OCI-LY3 (cell line): ENCODE data around the gene MBD6.

Experiments
- EZH2phosphoT487 ChIP-seq: fragments of 200-600 bp; shearing (Covaris generic); IDR thresholded peaks from 2 replicates; pipeline ENCODE4 v1.6.1; 2018; ENCODE audit warnings: antibody characterized with exemption, mixed run types, low read depth
- TF ChIP-seq, protein P1 (sequence below): fragments of 200-600, 300-600 bp; sonication (generic); IDR thresholded peaks from 2 replicates; pipeline ENCODE4 v1.5.1; 2014; ENCODE audit warnings: antibody characterized with exemption, low read length, low read depth

- TF ChIP-seq, protein P1, sequence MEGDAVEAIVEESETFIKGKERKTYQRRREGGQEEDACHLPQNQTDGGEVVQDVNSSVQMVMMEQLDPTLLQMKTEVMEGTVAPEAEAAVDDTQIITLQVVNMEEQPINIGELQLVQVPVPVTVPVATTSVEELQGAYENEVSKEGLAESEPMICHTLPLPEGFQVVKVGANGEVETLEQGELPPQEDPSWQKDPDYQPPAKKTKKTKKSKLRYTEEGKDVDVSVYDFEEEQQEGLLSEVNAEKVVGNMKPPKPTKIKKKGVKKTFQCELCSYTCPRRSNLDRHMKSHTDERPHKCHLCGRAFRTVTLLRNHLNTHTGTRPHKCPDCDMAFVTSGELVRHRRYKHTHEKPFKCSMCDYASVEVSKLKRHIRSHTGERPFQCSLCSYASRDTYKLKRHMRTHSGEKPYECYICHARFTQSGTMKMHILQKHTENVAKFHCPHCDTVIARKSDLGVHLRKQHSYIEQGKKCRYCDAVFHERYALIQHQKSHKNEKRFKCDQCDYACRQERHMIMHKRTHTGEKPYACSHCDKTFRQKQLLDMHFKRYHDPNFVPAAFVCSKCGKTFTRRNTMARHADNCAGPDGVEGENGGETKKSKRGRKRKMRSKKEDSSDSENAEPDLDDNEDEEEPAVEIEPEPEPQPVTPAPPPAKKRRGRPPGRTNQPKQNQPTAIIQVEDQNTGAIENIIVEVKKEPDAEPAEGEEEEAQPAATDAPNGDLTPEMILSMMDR, result no peak
- no peak for TF ChIP-seq EZH2phosphoT487
Observed at GRCh38 chr12:57564178-57564740, 41.6 kb downstream of the MBD6 start.
